ENCODE measurements around the gene MTMR1. TPM values are rescaled to one million over a fixed set of nuclear protein-coding genes. Genes with fewer than 3 reads are reported as not detected.

MTMR1 gene
- total RNA-seq, 4 donors from 2014 or later = 15.0 to 27.7 (median 22.1) TPM

GRCh38 chrX:150753357-150753756, 60.2 kb downstream of the MTMR1 start:
- TF ChIP-seq EP300 (IDR thresholded peaks at IDR 0.05) (no peak), POLR2AphosphoS5 (IDR thresholded peaks at IDR 0.05) (no peak), CTCF (IDR thresholded peaks at IDR 0.05) (no peak), POLR2A (IDR thresholded peaks at IDR 0.05; ENCODE audit: low read depth) (no peak)
- no peaks in the 10 kb centered on the region for H3K27me3 ChIP-seq
- no peaks in the 10 kb centered on the region for H3K4me1 ChIP-seq
- H3K27ac ChIP-seq (replicated peaks in 1 of 4) = no peak overlapping the region
- H3K9me3 ChIP-seq = no peaks in the 10 kb centered on the region
- WGBS = 81% methylated on average over 4 of the region's 4 CpGs
- intact Hi-C loops (cut with DNase I) = no loop called here
- peaks cover 0 to 46% (median 23%) of the 10 kb centered on the region in 4 donors for H3K36me3 ChIP-seq
- no peak overlapping the region for H3K4me3 ChIP-seq
- DNase-seq (ENCODE audit: extremely low spot score) = no peak

GRCh38 chrX:150753968-150754367, 60.8 kb downstream of the MTMR1 start:
- no peak for TF ChIP-seq POLR2A (IDR thresholded peaks at IDR 0.05; ENCODE audit: low read depth)
- no peak for TF ChIP-seq EP300 (IDR thresholded peaks at IDR 0.05)
- no peak for TF ChIP-seq POLR2AphosphoS5 (IDR thresholded peaks at IDR 0.05)
- TF ChIP-seq CTCF (IDR thresholded peaks at IDR 0.05) = no peak
- DNase-seq (ENCODE audit: extremely low spot score) = no peak
- intact Hi-C loops (cut with DNase I) = no loop called here
- Histone ChIP-seq H3K4me3 (no peak overlapping the region), H3K9me3 (no peaks in the 10 kb centered on the region), H3K27ac (replicated peaks in 1 of 4) (no peak overlapping the region), H3K27me3 (no peaks in the 10 kb centered on the region), H3K36me3 (peaks cover 0 to 50% (median 24%) of the 10 kb centered on the region in 4 donors), H3K4me1 (no peaks in the 10 kb centered on the region)
- WGBS = 88% methylated on average over 4 of the region's 4 CpGs

GRCh38 chrX:150757371-150757770, 64.2 kb downstream of the MTMR1 start:
- H3K4me1 ChIP-seq = no peaks in the 10 kb centered on the region
- DNase-seq (ENCODE audit: extremely low spot score) = no peak
- H3K4me3 ChIP-seq = no peak overlapping the region
- WGBS = 84% methylated on average over 5 of the region's 5 CpGs
- no peaks in the 10 kb centered on the region for H3K27me3 ChIP-seq
- peaks cover 0 to 41% (median 17%) of the 10 kb centered on the region in 4 donors for H3K36me3 ChIP-seq
- TF ChIP-seq POLR2AphosphoS5 (IDR thresholded peaks at IDR 0.05) (no peak), POLR2A (IDR thresholded peaks at IDR 0.05; ENCODE audit: low read depth) (no peak), CTCF (IDR thresholded peaks at IDR 0.05) (no peak), EP300 (IDR thresholded peaks at IDR 0.05) (no peak)
- intact Hi-C loops (cut with DNase I) = no loop called here
- no peaks in the 10 kb centered on the region for H3K9me3 ChIP-seq
- no peak overlapping the region for H3K27ac ChIP-seq (replicated peaks in 1 of 4)

GRCh38 chrX:150759568-150760416, 66.6 kb downstream of the MTMR1 start:
- intact Hi-C loops (cut with DNase I) = loop anchor here (10.0 kb wide), 1 partner anchor 135 kb away; the partner anchor contains the start of gene CD99L2
- DNase-seq (ENCODE audit: extremely low spot score) = no peak
- Histone ChIP-seq H3K36me3 (peaks cover 0 to 34% (median 14%) of the 10 kb centered on the region in 4 donors), H3K4me3 (no peak overlapping the region), H3K4me1 (peaks cover 0 to 8% (median 2%) of the 10 kb centered on the region in 4 donors), H3K27ac (replicated peaks in 1 of 4) (no peak overlapping the region), H3K27me3 (no peaks in the 10 kb centered on the region), H3K9me3 (no peaks in the 10 kb centered on the region)
- TF ChIP-seq CTCF (IDR thresholded peaks at IDR 0.05) (no peak), EP300 (IDR thresholded peaks at IDR 0.05) (no peak), POLR2AphosphoS5 (IDR thresholded peaks at IDR 0.05) (no peak), POLR2A (IDR thresholded peaks at IDR 0.05; ENCODE audit: low read depth) (no peak)
- WGBS = 88% methylated on average over 18 of the region's 22 CpGs

Data from esophagus muscularis mucosa (tissue), 4 donors.